RWPE1 (cell line): ENCODE measurements around the gene STX3.
"Not testable (repeated sequence)": the region's sequence is repeated elsewhere in the genome, so short reads cannot be mapped to it uniquely, and the experiment has no call there.

Experiments used
- CTCF ChIA-PET: fragments of 350-600 bp; sonication (Branson Sonifier 250); formaldehyde crosslinking; extraction: SDS; loops from one replicate; lab custom pipeline; 2021; lab: Yijun Ruan, JAX
- POLR2A ChIA-PET: fragments of 400-600 bp; formaldehyde crosslinking; extraction: SDS; loops from one replicate; lab custom pipeline; 2020; ENCODE audit warnings: antibody characterized with exemption; ENCODE audit not compliant: low non-redundant PET; lab: Yijun Ruan, JAX
- DNase-seq: peaks from one replicate; pipeline ENCODE4 v3.0.0; 2012; ENCODE audit warnings: low spot score
- H3K27ac ChIP-seq: fragments of 450-650 bp; 2 replicates; pipeline ENCODE4 v1.5.1; 2017
- CTCF ChIP-seq: fragments of 450-650 bp; conservative IDR thresholded peaks from 2 replicates; pipeline ENCODE4 v1.5.1; 2017; ENCODE audit warnings: low read depth, mild to moderate bottlenecking

STX3 gene

GRCh38 chr11:59847626-59848025 is 92.5 kb downstream of the STX3 start:
- ChIA-PET CTCF (no interaction called here), POLR2A (interaction anchor here (0.6 kb wide), 1 partner anchor 683 kb away, joined by 3 read pairs; no protein-coding TSS in a partner anchor)
- H3K27ac ChIP-seq: no peak overlapping the region
- TF ChIP-seq CTCF: no peak
- DNase-seq: no peak

- CTCF ChIA-PET, POLR2A ChIA-PET, DNase-seq, H3K27ac ChIP-seq: not testable (repeated sequence)
These were observed 93.3 kb downstream of the STX3 start for GRCh38 chr11:59848439-59848838.

GRCh38 chr11:59849129-59849528 is 94.0 kb downstream of the STX3 start:
- DNase-seq: no peak
- no peak for TF ChIP-seq CTCF
- ChIA-PET CTCF (no interaction called here), POLR2A (no interaction called here)
- H3K27ac ChIP-seq: no peak overlapping the region

GRCh38 chr11:59849551-59849950 is 94.4 kb downstream of the STX3 start:
- H3K27ac ChIP-seq, POLR2A ChIA-PET, DNase-seq: not testable (repeated sequence)
- CTCF ChIA-PET: interaction anchor here (0.8 kb wide), 1 partner anchor 43 kb away, joined by 4 read pairs; no protein-coding TSS in a partner anchor

- H3K27ac ChIP-seq, POLR2A ChIA-PET, CTCF ChIA-PET, DNase-seq: not testable (repeated sequence)
These were observed 96.2 kb downstream of the STX3 start for GRCh38 chr11:59851416-59851815.

- no peak overlapping the region for H3K27ac ChIP-seq
- POLR2A ChIA-PET: no interaction called here
- CTCF ChIA-PET: interaction anchor here (0.6 to 0.7 kb wide), 2 partner anchors 132 to 167 kb away, joined by 3 read pairs; no protein-coding TSS in a partner anchor
- no peak for TF ChIP-seq CTCF
- DNase-seq: no peak
These were observed 99.7 kb downstream of the STX3 start for GRCh38 chr11:59854871-59855270.
